ENCODE data around the gene TEAD3. TPM values are rescaled to one million over a fixed set of nuclear protein-coding genes. Genes with fewer than 3 reads are reported as not detected.
"Not testable (repeated sequence)": the region's sequence is repeated elsewhere in the genome, so short reads cannot be mapped to it uniquely, and the experiment has no call there.

TEAD3 gene
- total and polyA plus RNA-seq, 2 experiments from 2014 or later = 15.0 to 26.5 TPM

DNA sequence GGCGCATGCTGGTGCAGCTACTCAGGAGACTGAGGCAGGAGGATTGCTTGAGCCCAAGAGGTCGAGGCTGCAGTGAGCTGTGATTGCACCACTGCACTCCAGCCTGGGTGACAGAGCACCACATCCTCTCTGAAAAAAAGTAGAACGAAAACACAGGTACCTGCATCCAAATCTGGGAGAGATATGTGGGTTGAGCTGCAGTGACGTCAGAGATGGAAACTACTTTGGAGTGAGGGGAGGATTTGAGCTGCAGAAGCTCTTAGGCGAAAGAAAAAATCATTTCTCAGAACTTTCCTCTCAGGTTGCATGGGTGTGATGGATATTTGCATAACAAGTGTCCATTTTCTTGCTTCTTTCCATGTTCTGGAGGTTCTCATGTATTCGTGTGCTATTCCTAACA, 19.8 kb upstream of the TEAD3 start (continued):
- TF ChIP-seq ZNF462 (CRISPR knock-in tag; IDR thresholded peaks at IDR 0.05) = no peak

- H3K79me2 ChIP-seq (replicated peaks; ENCODE audit: insufficient read depth); H3K9me3 Mint-ChIP-seq; H3F3A ChIP-seq (replicated peaks; ENCODE audit: low read depth); H3K4me2 ChIP-seq; H3K9me2 ChIP-seq (ENCODE audit: insufficient read depth); H4K20me1 ChIP-seq (replicated peaks; ENCODE audit: insufficient read depth); H3K4me3 Mint-ChIP-seq; H3K27me3 Mint-ChIP-seq (ENCODE audit: insufficient read depth, low read depth, poor library complexity); H3K36me3 ChIP-seq (ENCODE audit: insufficient read depth); ATAC-seq; H3K27ac Mint-ChIP-seq; H3K27ac ChIP-seq (ENCODE audit: low read depth); H3K36me3 Mint-ChIP-seq (ENCODE audit: low read depth); H2AFZ ChIP-seq; H3K4me3 ChIP-seq: not testable (repeated sequence)
- peaks cover 19% of the 10 kb centered on the region for H3K4me1 Mint-ChIP-seq
- H3K4me1 ChIP-seq (ENCODE audit: insufficient read depth) = peaks cover 16% of the 10 kb centered on the region
- peak in 1 of 2 experiments; percentile 54; a peak in 2 of 4 replicates for TF ChIP-seq CTCF (conservative IDR thresholded peaks at IDR 0.05; ENCODE audit: low read depth in 2 of 2)
- DNase-seq (ENCODE audit: low spot score) = peak; percentile 42
- H3K27me3 ChIP-seq (ENCODE audit: insufficient read depth) = peaks cover 12% of the 10 kb centered on the region
Measured at GRCh38 chr6:35515939-35516338, 19.1 kb upstream of the TEAD3 start.

All from GM23338 (cell line).